ENCODE results near the gene NT5DC4. TPM values are rescaled to one million over a fixed set of nuclear protein-coding genes. Genes with fewer than 3 reads are reported as not detected.

The NT5DC4 gene
- total and polyA plus RNA-seq, 2 of the 8 experiments (the other 6 are each of a cell fraction or from before 2014, with no cell fraction given): not detected

DNA sequence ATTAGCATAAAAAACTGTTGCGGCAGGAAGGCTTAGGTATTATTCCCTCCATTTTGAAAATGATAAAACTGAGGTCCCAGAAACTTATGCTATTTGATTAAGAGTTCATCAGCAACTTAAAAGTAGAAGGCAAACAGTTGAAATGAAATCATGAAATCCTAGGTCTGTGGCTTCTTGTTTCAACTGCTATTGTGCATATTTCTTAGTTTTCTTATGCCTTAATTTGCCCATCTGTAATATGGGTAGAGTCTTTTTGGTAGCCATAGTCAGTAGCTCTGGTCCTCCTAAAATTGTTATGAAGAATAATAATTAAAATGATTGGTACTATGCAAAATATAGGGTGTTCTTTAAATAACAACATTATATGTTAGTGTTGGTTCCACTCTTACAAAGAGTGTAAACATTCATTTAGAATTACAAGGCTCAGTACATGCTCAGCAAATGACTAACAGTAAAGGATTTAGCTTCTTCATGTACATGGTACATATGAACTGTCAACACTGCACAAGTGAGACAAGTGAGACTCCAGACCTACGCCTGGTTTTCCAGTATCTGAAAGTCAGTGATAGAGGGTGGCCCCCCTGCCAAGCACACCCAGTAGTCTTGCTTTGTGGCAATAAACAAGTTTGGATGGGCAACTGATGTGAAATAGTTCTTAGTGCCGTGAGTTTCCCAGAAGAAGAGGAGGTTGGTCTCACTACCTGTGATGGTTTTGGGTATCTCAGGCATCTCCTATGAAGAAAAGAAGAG lies 53.9 kb downstream of the NT5DC4 start:
- POLR2A ChIA-PET (ENCODE audit: partially characterized antibody): interaction anchor here (1.6 kb wide), 1 partner anchor 9 kb away, joined by 3 read pairs; the partner anchor contains the start of gene IL1A
- WGBS, 2 experiments (ENCODE audit: extremely low coverage in 1 of 2, insufficient coverage in 1 of 2, insufficient read length in 1 of 2, insufficient replicate concordance in 2 of 2, low coverage in 1 of 2, low lambda C conversion rate in 2 of 2, missing lambda C conversion rate in 1 of 2): 86% methylated on average over 3 of the region's 3 CpGs; no CpG with 5 or more reads in 1 of the 2 experiments
- H3K79me2 ChIP-seq (ENCODE audit: control insufficient read depth in 1 of 2, insufficient read depth in 2 of 2, low read length in 2 of 2): no peaks in the 10 kb centered on the region
- no peak overlapping the region for H2BK15ac ChIP-seq (ENCODE audit: low read length)
- H3K4me1 ChIP-seq (replicated peaks in 1 of 4; ENCODE audit: control insufficient read depth in 3 of 4, insufficient read depth in 4 of 4, low read length in 3 of 4): no peaks in the 10 kb centered on the region
- H3K56ac ChIP-seq (replicated peaks; ENCODE audit: insufficient read length, low read depth, low read length): no peak overlapping the region
- no peak overlapping the region for H3K4me2 ChIP-seq (ENCODE audit: insufficient read depth in 1 of 2, low read depth in 2 of 2, low read length in 2 of 2)
- no peak overlapping the region for H3K9ac ChIP-seq (replicated peaks in 1 of 4; ENCODE audit: extremely low read depth in 1 of 4, low read depth in 3 of 4, low read length in 3 of 4)
- no peak overlapping the region for H3K14ac ChIP-seq (ENCODE audit: insufficient read length)
- H2BK120ac ChIP-seq (replicated peaks; ENCODE audit: low read depth, low read length): no peak overlapping the region
- H3K18ac ChIP-seq (ENCODE audit: extremely low read depth, low read length): no peak overlapping the region
- no peaks in the 10 kb centered on the region for H3K9me3 ChIP-seq (ENCODE audit: insufficient read depth in 2 of 2, low read depth in 1 of 2, low read length in 1 of 2)
- H3K36me3 ChIP-seq (ENCODE audit: control insufficient read depth in 2 of 4, insufficient read depth in 4 of 4, low read length in 3 of 4): no peaks in the 10 kb centered on the region
- no peak overlapping the region for H3K4ac ChIP-seq (replicated peaks; ENCODE audit: insufficient read length, low read depth, low read length)
- H4K8ac ChIP-seq (ENCODE audit: extremely low read depth, insufficient read depth, low read length): no peak overlapping the region
- no peak overlapping the region for H4K5ac ChIP-seq (ENCODE audit: insufficient read length, low read depth, low read length)
- H2BK12ac ChIP-seq (ENCODE audit: low read depth, low read length): no peak overlapping the region
- no peak overlapping the region for H2BK20ac ChIP-seq (ENCODE audit: low read length)
- H2AFZ ChIP-seq (ENCODE audit: low read length): no peak overlapping the region
- no peaks in the 10 kb centered on the region for H3K79me1 ChIP-seq (ENCODE audit: low read depth, low read length)
- no peaks in the 10 kb centered on the region; the same call in 1 of the 2 replicates for H3K23me2 ChIP-seq (ENCODE audit: low read depth, low read length)
- H4K20me1 ChIP-seq (replicated peaks in 1 of 2; ENCODE audit: control insufficient read depth in 1 of 2, insufficient read depth in 2 of 2, low read length in 2 of 2): no peaks in the 10 kb centered on the region
- no peak overlapping the region for H4K91ac ChIP-seq (replicated peaks; ENCODE audit: insufficient read length, low read length)
- no peak overlapping the region for H3K4me3 ChIP-seq (ENCODE audit: extremely low read depth in 1 of 4, insufficient read depth in 2 of 4, low read depth in 3 of 4, low read length in 4 of 4)
- CTCF ChIA-PET (ENCODE audit: partially characterized antibody): interaction anchor here (1.9 to 2.1 kb wide), 2 partner anchors 8 to 110 kb away, joined by 4 to 8 read pairs; no protein-coding TSS in a partner anchor
- DNase-seq (ENCODE audit: low read depth in 1 of 2, low spot score in 2 of 2) (no peak), FAIRE-seq (no peak)
- no peak overlapping the region for H2AK5ac ChIP-seq (ENCODE audit: low read depth, low read length)
- no peak overlapping the region for H2BK5ac ChIP-seq (ENCODE audit: low read depth, low read length)
- no peak overlapping the region for H3K23ac ChIP-seq (ENCODE audit: insufficient read length)
- no peak overlapping the region for H3K27ac ChIP-seq (ENCODE audit: low read depth, low read length)
- H3K27me3 ChIP-seq (replicated peaks in 1 of 4; ENCODE audit: control insufficient read depth in 3 of 4, extremely low read depth in 1 of 4, insufficient read depth in 3 of 4, low read length in 3 of 4): no peaks in the 10 kb centered on the region
- TF ChIP-seq YY1 (IDR thresholded peaks at IDR 0.05; ENCODE audit: low read depth, low read length) (no peak), SIX5 (IDR thresholded peaks at IDR 0.05; ENCODE audit: low read depth, low read length) (no peak), HDAC2 (IDR thresholded peaks at IDR 0.05; ENCODE audit: borderline replicate concordance in 1 of 2, low read depth in 2 of 2, low read length in 2 of 2) (no peak), RNF2 (IDR thresholded peaks at IDR 0.05; ENCODE audit: borderline replicate concordance, low read depth, low read length, missing control alignments, poor library complexity, severe bottlenecking) (no peak), TAF1 (IDR thresholded peaks at IDR 0.05; ENCODE audit: low read depth, low read length) (no peak), TAF7 (optimal IDR thresholded peaks at IDR 0.05; ENCODE audit: borderline replicate concordance, low read depth, low read length) (no peak)
- TF ChIP-seq, protein P1, sequence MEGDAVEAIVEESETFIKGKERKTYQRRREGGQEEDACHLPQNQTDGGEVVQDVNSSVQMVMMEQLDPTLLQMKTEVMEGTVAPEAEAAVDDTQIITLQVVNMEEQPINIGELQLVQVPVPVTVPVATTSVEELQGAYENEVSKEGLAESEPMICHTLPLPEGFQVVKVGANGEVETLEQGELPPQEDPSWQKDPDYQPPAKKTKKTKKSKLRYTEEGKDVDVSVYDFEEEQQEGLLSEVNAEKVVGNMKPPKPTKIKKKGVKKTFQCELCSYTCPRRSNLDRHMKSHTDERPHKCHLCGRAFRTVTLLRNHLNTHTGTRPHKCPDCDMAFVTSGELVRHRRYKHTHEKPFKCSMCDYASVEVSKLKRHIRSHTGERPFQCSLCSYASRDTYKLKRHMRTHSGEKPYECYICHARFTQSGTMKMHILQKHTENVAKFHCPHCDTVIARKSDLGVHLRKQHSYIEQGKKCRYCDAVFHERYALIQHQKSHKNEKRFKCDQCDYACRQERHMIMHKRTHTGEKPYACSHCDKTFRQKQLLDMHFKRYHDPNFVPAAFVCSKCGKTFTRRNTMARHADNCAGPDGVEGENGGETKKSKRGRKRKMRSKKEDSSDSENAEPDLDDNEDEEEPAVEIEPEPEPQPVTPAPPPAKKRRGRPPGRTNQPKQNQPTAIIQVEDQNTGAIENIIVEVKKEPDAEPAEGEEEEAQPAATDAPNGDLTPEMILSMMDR (IDR thresholded peaks at IDR 0.05; ENCODE audit: control extremely low read depth in 1 of 3, insufficient read depth in 1 of 3, low read depth in 1 of 3, low read length in 3 of 3): no peak

Data from H1 (cell line).